Measurements from ENCODE around the gene MRPS22. TPM values are rescaled to one million over a fixed set of nuclear protein-coding genes. Genes with fewer than 3 reads are reported as not detected.
"Not testable (repeated sequence)": the region's sequence is repeated elsewhere in the genome, so short reads cannot be mapped to it uniquely, and the experiment has no call there.

MRPS22 gene
- polyA plus RNA-seq, 1 donor = 61.8 TPM

DNA sequence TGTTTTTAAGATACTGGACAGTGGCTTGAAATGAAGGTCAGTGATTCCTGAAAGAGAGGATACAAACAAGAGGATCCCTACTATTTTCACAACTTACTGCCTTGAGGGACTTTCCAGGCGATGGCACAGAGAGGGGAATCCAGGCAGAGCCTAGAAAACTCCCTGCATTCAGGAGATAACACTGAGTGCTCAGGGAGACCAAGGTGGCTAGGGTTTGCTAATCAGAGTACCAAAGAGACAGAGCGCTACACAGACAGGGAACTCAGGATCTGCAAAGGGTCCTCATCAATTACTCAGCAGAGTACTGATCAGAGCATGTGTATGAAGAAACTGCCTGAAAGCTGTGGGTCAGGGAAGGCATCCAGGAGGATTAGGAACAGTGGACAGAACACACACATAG, 11.7 kb upstream of the MRPS22 start:
- no CpG with 5 or more reads among the region's 2 CpGs for WGBS (ENCODE audit: insufficient coverage, low lambda C conversion rate)
- no peaks in the 10 kb centered on the region for H3K9me3 ChIP-seq (ENCODE audit: control insufficient read depth, low read depth, low read length)
- no peaks in the 10 kb centered on the region for H3K36me3 ChIP-seq (ENCODE audit: control insufficient read depth, insufficient read depth, low read length)
- H3K4me1 ChIP-seq (ENCODE audit: control insufficient read depth, insufficient read depth, low read length) = peaks cover 7% of the 10 kb centered on the region
- H3K4me3 ChIP-seq (ENCODE audit: low read length) = no peak overlapping the region
- H3K27ac ChIP-seq (ENCODE audit: low read length) = no peak overlapping the region
- peaks cover 33% of the 10 kb centered on the region for H3K27me3 ChIP-seq (ENCODE audit: control insufficient read depth, insufficient read depth, low read length)
- no peak for DNase-seq

DNA sequence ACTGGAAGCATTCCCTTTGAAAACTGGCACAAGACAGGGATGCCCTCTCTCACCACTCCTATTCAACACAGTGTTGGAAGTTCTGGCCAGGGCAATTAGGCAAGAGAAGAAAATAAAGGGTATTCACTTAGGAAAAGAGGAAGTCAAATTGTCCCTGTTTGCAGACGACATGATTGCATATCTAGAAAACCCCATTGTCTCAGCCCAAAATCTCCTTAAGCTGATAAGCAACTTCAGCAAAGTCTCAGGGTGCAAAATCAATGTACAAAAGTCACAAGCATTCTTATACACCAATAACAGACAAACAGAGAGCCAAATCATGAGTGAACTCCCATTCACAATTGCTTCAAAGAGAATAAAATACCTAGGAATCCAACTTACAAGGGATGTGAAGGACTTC, 9.1 kb upstream of the MRPS22 start:
- WGBS (ENCODE audit: insufficient coverage, low lambda C conversion rate) = no CpG with 5 or more reads among the region's 1 CpG
- not testable (repeated sequence) for H3K4me3 ChIP-seq (ENCODE audit: low read length); DNase-seq; H3K4me1 ChIP-seq (ENCODE audit: control insufficient read depth, insufficient read depth, low read length); H3K27ac ChIP-seq (ENCODE audit: low read length); H3K36me3 ChIP-seq (ENCODE audit: control insufficient read depth, insufficient read depth, low read length); H3K9me3 ChIP-seq (ENCODE audit: control insufficient read depth, low read depth, low read length)
- peaks cover 40% of the 10 kb centered on the region for H3K27me3 ChIP-seq (ENCODE audit: control insufficient read depth, insufficient read depth, low read length)

DNA sequence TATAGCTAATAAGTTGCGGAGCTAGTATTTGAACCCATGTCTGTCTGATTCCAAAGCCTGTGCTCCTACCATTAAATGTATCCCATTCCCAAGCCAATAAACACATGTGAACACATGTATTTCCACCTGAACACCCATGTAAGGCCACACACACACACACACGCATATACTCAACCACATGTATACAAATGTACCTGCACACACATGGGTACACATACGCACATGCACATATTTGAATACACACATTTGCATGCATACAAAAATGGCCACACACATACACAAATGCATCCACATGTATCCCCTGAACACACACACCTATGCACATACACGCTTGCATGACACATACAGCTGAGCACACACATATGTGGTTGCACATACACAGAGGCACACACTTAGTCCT, 5.4 kb upstream of the MRPS22 start:
- Histone ChIP-seq H3K4me1 (ENCODE audit: control insufficient read depth, insufficient read depth, low read length) (no peaks in the 10 kb centered on the region), H3K9me3 (ENCODE audit: control insufficient read depth, low read depth, low read length) (peaks cover 3% of the 10 kb centered on the region), H3K27ac (ENCODE audit: low read length) (no peak overlapping the region), H3K27me3 (ENCODE audit: control insufficient read depth, insufficient read depth, low read length) (peaks cover 35% of the 10 kb centered on the region), H3K36me3 (ENCODE audit: control insufficient read depth, insufficient read depth, low read length) (no peaks in the 10 kb centered on the region), H3K4me3 (ENCODE audit: low read length) (no peak overlapping the region)
- no peak for DNase-seq
- no CpG with 5 or more reads among the region's 4 CpGs for WGBS (ENCODE audit: insufficient coverage, low lambda C conversion rate)

DNA sequence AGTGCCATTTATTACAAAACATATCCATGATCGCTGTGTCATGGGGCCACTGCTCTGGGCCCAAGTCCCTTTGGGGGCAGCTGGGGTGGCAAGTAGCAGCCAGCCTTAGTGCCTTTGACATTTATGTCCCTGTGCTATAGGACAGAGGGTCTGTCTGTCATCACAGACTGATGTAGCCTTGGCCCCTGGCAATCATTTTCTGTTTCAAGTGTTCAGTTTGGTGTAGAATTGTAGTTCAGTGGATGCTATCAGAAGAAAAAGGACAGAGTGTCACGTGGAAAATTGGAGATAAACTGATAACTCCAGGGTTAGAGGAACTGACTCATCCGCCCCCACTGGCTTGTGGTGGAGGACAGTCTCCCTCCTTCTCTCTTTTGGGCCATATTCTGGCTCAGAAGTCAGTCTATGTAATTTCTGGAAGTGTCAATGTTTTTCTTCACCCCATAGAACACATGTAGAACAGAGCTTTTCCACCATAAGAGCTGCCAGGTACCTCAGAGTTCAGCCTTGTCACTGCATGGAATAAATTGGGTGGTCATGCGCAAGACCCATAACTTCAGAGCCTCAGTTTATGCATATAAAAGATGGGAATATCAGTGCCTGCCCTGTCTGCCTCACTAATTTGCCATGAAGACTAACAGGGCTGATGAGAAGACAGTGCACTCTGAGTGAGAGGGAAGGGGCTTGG, 4.5 kb upstream of the MRPS22 start:
- H3K4me1 ChIP-seq (ENCODE audit: control insufficient read depth, insufficient read depth, low read length) = no peaks in the 10 kb centered on the region
- no peaks in the 10 kb centered on the region for H3K36me3 ChIP-seq (ENCODE audit: control insufficient read depth, insufficient read depth, low read length)
- H3K9me3 ChIP-seq (ENCODE audit: control insufficient read depth, low read depth, low read length) = peaks cover 5% of the 10 kb centered on the region
- no peak for DNase-seq
- WGBS (ENCODE audit: insufficient coverage, low lambda C conversion rate) = no CpG with 5 or more reads among the region's 4 CpGs
- no peak overlapping the region for H3K4me3 ChIP-seq (ENCODE audit: low read length)
- peaks cover 35% of the 10 kb centered on the region for H3K27me3 ChIP-seq (ENCODE audit: control insufficient read depth, insufficient read depth, low read length)
- H3K27ac ChIP-seq (ENCODE audit: low read length) = no peak overlapping the region

DNA sequence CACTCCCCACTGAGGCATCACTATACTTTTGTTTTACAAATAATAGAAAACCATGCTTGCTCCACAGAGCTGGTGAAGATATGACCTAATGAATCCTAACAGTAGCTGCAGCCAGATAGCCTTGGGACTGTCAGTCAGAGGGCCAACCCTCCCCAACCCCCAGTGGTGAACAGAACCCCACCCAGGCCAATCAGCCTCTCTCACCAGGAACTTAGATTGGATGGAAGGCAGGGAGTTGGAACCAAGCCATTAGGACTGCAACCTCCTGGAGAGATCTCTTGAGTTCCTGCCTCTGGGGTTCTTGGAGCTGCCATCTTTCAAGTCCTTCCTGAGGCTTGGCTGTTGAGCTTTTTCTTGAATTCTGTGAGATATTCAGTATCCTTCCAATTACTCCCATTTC, 3.0 kb upstream of the MRPS22 start:
- Histone ChIP-seq H3K27ac (ENCODE audit: low read length) (no peak overlapping the region), H3K27me3 (ENCODE audit: control insufficient read depth, insufficient read depth, low read length) (peaks cover 35% of the 10 kb centered on the region), H3K4me1 (ENCODE audit: control insufficient read depth, insufficient read depth, low read length) (peaks cover 7% of the 10 kb centered on the region), H3K4me3 (ENCODE audit: low read length) (no peak overlapping the region), H3K36me3 (ENCODE audit: control insufficient read depth, insufficient read depth, low read length) (no peaks in the 10 kb centered on the region), H3K9me3 (ENCODE audit: control insufficient read depth, low read depth, low read length) (peaks cover 5% of the 10 kb centered on the region)
- no peak for DNase-seq

DNA sequence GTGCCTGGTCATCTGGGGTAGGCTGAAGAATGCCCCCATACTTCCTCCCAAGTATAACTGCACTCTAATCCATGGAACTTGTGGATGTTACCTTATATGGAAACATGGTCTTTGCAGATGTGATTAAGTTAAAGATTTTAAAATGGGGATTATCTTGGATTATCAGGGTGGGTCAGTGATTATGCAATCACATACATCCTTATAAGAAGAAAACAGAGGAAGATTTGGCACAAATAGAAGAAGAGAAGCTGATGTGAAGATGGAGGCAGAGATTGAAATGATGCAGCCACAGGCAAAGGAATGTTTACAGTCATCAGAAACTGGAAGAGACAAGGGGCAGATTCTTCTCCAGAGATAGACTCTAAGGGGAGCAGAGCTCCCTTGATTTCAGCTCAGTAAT, 1.8 kb upstream of the MRPS22 start:
- H3K9me3 ChIP-seq (ENCODE audit: control insufficient read depth, low read depth, low read length) = peaks cover 5% of the 10 kb centered on the region
- H3K36me3 ChIP-seq (ENCODE audit: control insufficient read depth, insufficient read depth, low read length) = peaks cover 6% of the 10 kb centered on the region
- DNase-seq = no peak
- H3K27me3 ChIP-seq (ENCODE audit: control insufficient read depth, insufficient read depth, low read length) = peaks cover 35% of the 10 kb centered on the region
- no peak overlapping the region for H3K27ac ChIP-seq (ENCODE audit: low read length)
- peaks cover 7% of the 10 kb centered on the region for H3K4me1 ChIP-seq (ENCODE audit: control insufficient read depth, insufficient read depth, low read length)
- no peak overlapping the region for H3K4me3 ChIP-seq (ENCODE audit: low read length)

DNA sequence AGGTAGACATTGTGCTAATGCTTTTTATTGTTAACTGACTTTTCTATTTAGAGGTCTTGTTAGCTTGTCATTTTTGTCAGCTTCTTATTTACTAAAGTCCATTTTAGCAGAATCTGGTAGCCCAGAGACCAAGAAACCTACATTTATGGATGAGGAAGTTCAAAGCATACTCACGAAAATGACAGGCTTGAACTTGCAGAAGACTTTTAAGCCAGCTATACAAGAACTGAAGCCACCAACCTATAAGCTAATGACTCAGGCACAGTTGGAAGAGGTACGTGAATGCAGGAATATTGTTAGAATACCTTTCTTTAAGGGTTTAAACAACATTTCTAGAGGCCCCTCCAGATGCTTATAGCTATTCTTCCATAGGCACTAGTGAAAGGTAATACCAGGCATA, 3.0 kb downstream of the MRPS22 start:
- H3K9me3 ChIP-seq (ENCODE audit: control insufficient read depth, low read depth, low read length) = peaks cover 5% of the 10 kb centered on the region
- no peak overlapping the region for H3K27ac ChIP-seq (ENCODE audit: low read length)
- no peak for DNase-seq
- peaks cover 7% of the 10 kb centered on the region for H3K4me1 ChIP-seq (ENCODE audit: control insufficient read depth, insufficient read depth, low read length)
- H3K36me3 ChIP-seq (ENCODE audit: control insufficient read depth, insufficient read depth, low read length) = peaks cover 45% of the 10 kb centered on the region
- H3K27me3 ChIP-seq (ENCODE audit: control insufficient read depth, insufficient read depth, low read length) = peaks cover 4% of the 10 kb centered on the region
- H3K4me3 ChIP-seq (ENCODE audit: low read length) = no peak overlapping the region
- 100% methylated on average over 1 of the region's 2 CpGs for WGBS (ENCODE audit: insufficient coverage, low lambda C conversion rate)

DNA sequence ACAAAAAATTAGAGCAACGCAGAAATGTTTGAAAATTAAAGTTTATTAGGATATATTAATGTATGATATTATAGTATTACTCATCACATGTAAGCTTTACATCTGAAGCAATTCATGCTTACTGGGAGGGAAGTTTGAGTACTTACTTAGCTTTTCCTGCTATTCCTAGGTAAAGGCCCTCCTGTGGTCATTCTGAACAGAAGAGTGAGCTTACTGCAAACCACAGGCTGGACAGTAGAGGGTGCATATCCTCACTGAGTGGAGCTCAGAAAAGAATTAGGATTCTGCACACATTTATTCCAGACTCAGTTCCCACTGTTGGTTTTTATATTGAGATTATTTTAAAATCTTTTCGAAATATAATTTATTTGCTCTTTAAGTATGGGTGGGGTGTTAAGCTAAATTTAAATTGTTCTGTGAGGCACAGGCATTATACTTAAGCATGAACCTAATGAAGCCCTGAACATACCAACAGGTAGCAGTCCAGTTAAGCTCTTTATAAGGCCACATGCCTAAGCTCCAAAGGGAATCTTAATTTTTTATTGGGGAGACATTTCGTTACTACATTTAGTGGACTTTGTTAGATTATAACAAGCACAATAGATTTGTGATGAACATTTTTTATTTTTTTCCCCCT, 10.2 kb downstream of the MRPS22 start:
- Histone ChIP-seq H3K36me3 (ENCODE audit: control insufficient read depth, insufficient read depth, low read length) (peaks cover 83% of the 10 kb centered on the region), H3K4me1 (ENCODE audit: control insufficient read depth, insufficient read depth, low read length) (no peaks in the 10 kb centered on the region), H3K9me3 (ENCODE audit: control insufficient read depth, low read depth, low read length) (no peaks in the 10 kb centered on the region)

DNA sequence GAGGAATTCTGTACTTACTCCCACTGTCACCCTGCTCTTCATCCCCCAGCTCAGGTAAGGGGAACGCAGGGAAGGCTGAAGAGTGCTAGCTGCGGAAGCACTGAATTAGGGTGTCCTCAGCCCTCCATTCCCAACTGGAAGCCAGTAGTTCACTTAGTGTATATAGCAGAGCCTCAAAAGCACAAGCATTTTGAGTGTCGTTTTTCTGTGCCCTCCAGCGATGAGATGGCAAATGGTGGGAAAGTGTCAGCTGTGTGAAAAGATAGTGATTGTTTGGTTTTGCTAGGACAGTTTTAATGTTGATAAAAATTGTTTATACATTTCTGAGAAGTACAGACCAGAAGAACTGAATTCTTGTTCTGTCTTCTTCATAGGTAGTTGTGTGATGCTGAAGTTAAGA, 10.8 kb downstream of the MRPS22 start:
- WGBS (ENCODE audit: insufficient coverage, low lambda C conversion rate) = 94% methylated on average over 2 of the region's 4 CpGs
- H3K27ac ChIP-seq (ENCODE audit: low read length) = no peak overlapping the region
- peaks cover 82% of the 10 kb centered on the region for H3K36me3 ChIP-seq (ENCODE audit: control insufficient read depth, insufficient read depth, low read length)

More for the DNA sequence above, 10.2 kb downstream of the MRPS22 start:
- 100% methylated on average over 1 of the region's 3 CpGs for WGBS (ENCODE audit: insufficient coverage, low lambda C conversion rate)
- no peaks in the 10 kb centered on the region for H3K27me3 ChIP-seq (ENCODE audit: control insufficient read depth, insufficient read depth, low read length)
- no peak overlapping the region for H3K4me3 ChIP-seq (ENCODE audit: low read length)
- H3K27ac ChIP-seq (ENCODE audit: low read length) = no peak overlapping the region
- peak; percentile 11 to 29 for DNase-seq

DNA sequence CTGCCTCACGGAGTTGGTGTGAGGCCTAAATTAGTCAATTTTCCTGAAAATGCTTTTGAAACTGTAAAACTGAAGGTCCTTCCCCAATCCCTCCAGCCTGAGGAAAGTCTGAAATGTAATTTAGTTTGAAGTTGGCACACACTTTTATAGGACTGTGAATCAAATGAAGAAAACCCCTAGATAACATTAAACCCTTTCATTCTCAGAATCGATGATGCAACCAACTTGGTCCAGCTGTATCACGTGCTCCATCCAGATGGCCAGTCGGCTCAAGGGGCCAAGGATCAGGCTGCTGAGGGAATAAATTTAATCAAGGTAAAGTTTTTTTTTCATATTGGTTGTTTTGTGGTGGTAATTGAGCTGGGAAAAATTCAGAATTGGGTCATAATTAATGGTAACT, 11.7 kb downstream of the MRPS22 start:
- Histone ChIP-seq H3K9me3 (ENCODE audit: control insufficient read depth, low read depth, low read length) (no peaks in the 10 kb centered on the region), H3K27ac (ENCODE audit: low read length) (no peak overlapping the region), H3K27me3 (ENCODE audit: control insufficient read depth, insufficient read depth, low read length) (no peaks in the 10 kb centered on the region), H3K4me1 (ENCODE audit: control insufficient read depth, insufficient read depth, low read length) (no peaks in the 10 kb centered on the region), H3K36me3 (ENCODE audit: control insufficient read depth, insufficient read depth, low read length) (peaks cover 82% of the 10 kb centered on the region), H3K4me3 (ENCODE audit: low read length) (no peak overlapping the region)
- no peak for DNase-seq
- WGBS (ENCODE audit: insufficient coverage, low lambda C conversion rate) = 73% methylated on average over 3 of the region's 4 CpGs

More for the DNA sequence above, 10.8 kb downstream of the MRPS22 start:
- no peaks in the 10 kb centered on the region for H3K27me3 ChIP-seq (ENCODE audit: control insufficient read depth, insufficient read depth, low read length)
- H3K4me1 ChIP-seq (ENCODE audit: control insufficient read depth, insufficient read depth, low read length) = no peaks in the 10 kb centered on the region
- H3K9me3 ChIP-seq (ENCODE audit: control insufficient read depth, low read depth, low read length) = no peaks in the 10 kb centered on the region
- no peak overlapping the region for H3K4me3 ChIP-seq (ENCODE audit: low read length)
- DNase-seq = no peak

DNA sequence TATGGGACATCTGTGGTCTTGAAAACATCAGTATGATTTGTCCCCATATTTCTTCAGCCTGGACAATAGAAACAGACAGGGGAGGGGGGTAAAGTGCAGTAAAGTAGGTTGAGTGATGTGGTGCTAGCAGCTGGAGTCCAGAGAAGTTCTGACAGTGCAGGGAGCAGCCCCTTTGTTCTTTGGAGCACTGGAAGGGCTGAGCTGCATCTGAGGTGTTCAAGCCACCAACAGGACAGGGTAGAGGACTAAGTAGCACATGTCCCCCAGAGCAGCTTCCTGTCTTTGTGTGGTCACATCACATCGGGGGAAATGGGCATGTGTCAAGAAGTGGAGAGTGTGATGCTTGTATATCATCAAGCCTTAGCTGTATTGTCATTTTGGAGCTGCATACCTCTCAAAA, 12.1 kb downstream of the MRPS22 start:
- Histone ChIP-seq H3K9me3 (ENCODE audit: control insufficient read depth, low read depth, low read length) (no peaks in the 10 kb centered on the region), H3K27me3 (ENCODE audit: control insufficient read depth, insufficient read depth, low read length) (no peaks in the 10 kb centered on the region), H3K4me3 (ENCODE audit: low read length) (no peak overlapping the region), H3K36me3 (ENCODE audit: control insufficient read depth, insufficient read depth, low read length) (peaks cover 83% of the 10 kb centered on the region), H3K27ac (ENCODE audit: low read length) (no peak overlapping the region), H3K4me1 (ENCODE audit: control insufficient read depth, insufficient read depth, low read length) (no peaks in the 10 kb centered on the region)
- no CpG with 5 or more reads among the region's 1 CpG for WGBS (ENCODE audit: insufficient coverage, low lambda C conversion rate)
- no peak for DNase-seq

All from large intestine (tissue), 3 donors.